Epithelial cell of proximal tubule (primary cell): ENCODE data around the gene TCEANC2. TPM values are rescaled to one million over a fixed set of nuclear protein-coding genes. Genes with fewer than 3 reads are reported as not detected.
"Not testable (repeated sequence)": the region's sequence is repeated elsewhere in the genome, so short reads cannot be mapped to it uniquely, and the experiment has no call there.

Experiments used
- DNase-seq: peaks from one replicate; pipeline ENCODE4 v3.0.0-alpha.2; 2011; ENCODE audit warnings: low read depth
- H3K4me3 ChIP-seq: 2 replicates; pipeline ENCODE4 v1.5.1; 2011; ENCODE audit warnings: low read depth, mild to moderate bottlenecking, low read length
- total RNA-seq: library from RNA; depleted of rRNA; stranded (reverse); fragments of >200 nt; gene quantifications from 2 replicates; pipeline ENCODE4 v1.2.3, GENCODE V29; 2015
- TF ChIP-seq, protein P1 (sequence below): conservative IDR thresholded peaks from 2 replicates; pipeline ENCODE4 v1.5.1; 2012; ENCODE audit warnings: low read depth, mild to moderate bottlenecking, low read length

Gene TCEANC2
- total RNA-seq, 1 donor from 2014 or later, result 1.9 TPM

DNA sequence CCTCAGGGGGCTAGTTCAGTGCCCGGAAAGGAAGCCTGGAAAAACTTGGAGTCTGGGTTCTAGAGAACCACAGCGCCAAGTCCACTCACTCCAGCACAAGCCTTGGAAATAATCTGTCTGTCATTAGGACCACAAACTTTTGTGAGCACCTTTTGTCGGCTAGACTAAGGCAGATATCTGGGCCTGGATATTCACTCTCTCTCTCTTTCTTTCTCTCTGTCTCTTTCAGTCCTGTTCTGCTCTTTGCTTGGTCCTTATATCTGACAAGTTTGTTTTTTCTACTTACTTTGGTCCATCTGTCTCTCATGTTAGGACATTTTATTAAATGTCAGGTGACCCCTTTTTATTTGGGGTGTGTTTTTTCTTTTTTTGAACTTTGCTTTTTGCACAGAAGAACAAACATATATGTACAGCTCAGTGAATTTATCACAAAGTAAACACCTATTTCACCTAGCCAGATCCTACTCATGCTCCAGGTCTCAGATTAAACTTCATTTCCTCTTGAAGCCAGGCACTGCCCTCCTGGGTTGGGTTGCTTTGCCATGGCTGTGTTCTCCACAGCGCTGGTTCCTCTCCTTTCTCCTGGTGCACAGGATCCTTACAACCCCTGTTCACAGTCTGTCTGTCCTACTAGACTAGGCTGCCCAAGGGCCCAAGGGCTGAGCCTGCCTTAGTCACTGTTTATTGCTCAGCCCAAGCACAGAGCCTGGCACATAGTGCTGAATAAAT, 40.8 kb downstream of the TCEANC2 start:
- TF ChIP-seq, protein P1, sequence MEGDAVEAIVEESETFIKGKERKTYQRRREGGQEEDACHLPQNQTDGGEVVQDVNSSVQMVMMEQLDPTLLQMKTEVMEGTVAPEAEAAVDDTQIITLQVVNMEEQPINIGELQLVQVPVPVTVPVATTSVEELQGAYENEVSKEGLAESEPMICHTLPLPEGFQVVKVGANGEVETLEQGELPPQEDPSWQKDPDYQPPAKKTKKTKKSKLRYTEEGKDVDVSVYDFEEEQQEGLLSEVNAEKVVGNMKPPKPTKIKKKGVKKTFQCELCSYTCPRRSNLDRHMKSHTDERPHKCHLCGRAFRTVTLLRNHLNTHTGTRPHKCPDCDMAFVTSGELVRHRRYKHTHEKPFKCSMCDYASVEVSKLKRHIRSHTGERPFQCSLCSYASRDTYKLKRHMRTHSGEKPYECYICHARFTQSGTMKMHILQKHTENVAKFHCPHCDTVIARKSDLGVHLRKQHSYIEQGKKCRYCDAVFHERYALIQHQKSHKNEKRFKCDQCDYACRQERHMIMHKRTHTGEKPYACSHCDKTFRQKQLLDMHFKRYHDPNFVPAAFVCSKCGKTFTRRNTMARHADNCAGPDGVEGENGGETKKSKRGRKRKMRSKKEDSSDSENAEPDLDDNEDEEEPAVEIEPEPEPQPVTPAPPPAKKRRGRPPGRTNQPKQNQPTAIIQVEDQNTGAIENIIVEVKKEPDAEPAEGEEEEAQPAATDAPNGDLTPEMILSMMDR, result no peak
- no peak overlapping the region for H3K4me3 ChIP-seq
- no peak for DNase-seq

DNA sequence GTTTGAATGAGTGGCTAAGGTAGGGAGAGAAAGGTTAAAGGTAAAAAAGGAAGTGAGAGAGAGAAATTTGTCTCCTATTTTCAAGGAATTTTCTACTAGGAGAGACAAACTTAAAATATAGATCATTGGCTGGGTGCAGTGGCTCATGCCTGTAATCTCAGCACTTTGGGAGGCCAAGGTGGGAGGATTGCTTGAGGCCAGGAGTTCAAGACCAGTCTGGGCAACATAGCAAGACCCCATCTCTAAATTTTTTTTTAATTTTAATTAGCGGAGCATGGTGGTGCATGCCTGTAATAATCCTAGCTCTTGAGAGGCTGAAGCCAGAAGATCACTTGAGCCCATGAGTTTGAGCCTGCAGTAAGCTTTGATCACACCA, 41.3 kb downstream of the TCEANC2 start:
- not testable (repeated sequence) for DNase-seq, H3K4me3 ChIP-seq

DNA sequence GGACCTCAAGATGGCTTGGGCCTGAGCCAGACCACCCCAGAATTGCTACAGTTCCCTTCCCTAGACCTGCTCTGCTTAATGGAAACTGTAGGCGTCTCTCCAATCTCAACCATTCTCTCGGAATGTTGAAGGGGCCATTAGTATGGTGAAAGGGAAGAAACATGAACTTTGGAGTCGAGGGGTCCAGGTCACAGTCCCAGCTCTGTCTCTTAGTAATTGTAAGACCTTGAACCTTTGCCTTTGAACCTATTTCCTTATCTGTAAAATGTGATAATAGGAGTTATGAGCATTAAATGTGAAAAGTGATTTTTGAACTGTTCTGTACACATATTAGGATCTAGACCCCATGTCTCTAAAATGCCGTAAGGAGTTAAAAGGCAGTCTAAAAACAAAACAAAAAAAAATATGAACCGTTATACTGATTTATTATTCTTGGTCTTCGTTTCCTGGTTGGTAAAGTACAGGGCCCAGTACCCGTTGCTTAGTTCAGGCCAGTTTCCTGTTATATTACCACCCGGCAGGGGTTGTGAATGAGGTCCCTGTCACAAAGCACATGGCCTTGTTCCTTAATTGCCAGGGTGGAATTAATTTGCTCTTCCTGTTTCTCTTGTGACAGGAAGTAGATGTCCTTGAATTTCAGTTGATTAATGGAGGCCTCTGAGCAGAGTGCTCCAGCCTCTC, 42.3 kb downstream of the TCEANC2 start:
- TF ChIP-seq, protein P1, result no peak
- DNase-seq, result no peak

DNA sequence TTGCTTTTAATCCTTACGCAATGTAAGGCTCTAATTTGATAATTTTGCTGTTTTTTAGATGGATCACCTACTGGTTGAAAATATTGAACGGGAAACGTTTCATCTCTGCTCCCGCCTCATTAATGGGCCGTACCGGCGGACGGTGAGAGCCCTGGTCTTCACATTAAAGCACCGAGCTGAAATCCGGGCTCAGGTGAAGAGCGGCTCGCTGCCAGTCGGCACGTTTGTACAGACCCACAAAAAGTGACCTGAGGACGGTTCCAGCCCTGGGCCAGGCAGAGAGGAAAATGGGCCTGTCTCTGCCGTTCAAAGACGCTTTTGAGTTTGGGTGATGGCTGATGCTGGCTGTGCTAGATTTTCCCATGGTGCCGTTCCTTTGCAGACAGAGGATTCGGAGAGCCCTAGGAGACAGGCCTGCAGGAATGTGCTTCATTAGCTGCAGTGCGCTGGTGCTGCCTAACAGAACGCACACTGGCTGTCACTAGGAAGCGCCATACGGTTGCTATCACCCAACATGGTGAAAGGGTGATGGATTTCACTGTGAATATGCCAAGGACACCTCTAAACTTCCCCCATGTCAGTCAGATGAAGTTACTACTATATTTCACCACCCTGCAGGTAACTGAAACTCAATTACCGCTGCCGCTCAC, 42.9 kb downstream of the TCEANC2 start:
- no peak for DNase-seq
- TF ChIP-seq, protein P1, result no peak
- no peak overlapping the region for H3K4me3 ChIP-seq

More for the DNA sequence above, 42.3 kb downstream of the TCEANC2 start:
- H3K4me3 ChIP-seq, result no peak overlapping the region

DNA sequence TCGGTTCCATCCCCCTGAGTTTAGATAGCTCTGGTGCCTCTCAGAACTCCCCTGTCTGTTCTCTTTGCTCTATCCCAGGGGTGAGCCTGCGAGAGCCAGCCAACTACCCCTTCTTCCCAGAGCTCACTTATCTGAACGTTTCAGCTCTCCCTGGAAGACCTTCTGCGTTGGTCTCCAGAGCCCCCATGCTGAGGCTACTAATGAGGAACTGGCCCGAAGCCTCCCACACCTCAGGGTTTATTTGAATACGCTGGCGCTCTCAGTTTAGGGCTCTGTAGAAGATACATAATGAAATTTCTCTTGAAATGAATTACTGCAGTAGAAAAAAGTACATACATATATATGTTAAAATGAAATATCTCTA, 43.5 kb downstream of the TCEANC2 start:
- H3K4me3 ChIP-seq, result no peak overlapping the region
- TF ChIP-seq, protein P1, result no peak
- DNase-seq, result no peak

DNA sequence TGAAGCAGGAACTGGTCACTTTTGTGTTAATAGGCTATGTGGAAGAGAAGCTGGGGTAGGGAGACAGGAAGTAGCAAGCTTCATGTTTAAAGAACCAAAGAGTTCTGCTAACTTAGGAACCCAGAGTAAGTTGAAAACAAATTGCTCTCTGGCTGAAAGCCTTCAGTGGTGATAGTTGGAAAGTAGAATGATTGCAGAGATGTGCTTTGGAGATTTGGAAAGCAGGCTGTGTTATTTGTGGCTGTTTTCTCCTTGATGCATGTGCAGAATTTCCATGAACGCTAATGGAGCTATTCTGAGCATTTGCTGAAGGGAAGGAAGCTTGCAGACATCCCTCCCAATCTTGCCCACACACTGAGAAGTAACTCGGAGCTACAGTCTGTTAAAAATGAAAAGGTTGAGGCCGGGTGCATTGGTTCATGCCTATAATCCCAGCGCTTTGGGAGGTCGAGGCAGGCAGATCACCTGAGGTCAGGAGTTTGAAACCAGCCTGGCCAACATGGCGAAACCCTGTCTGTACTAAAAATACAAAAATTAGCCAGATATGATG, 45.7 kb downstream of the TCEANC2 start:
- DNase-seq, result no peak
- TF ChIP-seq, protein P1, result no peak
- H3K4me3 ChIP-seq, result no peak overlapping the region

DNA sequence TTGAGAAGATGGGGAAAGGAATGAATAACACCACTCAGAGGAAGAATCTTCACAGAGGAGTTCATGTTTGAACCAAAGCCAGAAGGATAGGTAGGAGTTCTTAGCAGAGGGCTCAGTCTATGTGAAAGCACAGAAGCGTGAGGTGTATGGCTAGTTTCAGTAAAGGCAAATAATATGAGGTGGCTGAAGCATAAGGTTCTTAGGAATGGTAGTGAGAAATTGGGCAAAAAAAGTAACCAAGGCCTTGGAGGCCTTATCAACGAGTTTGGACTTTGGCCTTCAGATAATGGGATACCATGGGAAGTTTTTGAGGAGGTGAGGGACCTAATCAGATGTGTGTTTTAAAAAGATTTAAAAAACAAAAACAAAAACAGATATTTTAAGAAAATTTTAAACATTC, 47.1 kb downstream of the TCEANC2 start:
- DNase-seq, result no peak
- TF ChIP-seq, protein P1, result no peak
- no peak overlapping the region for H3K4me3 ChIP-seq
